A549 (cell line): Measurements from ENCODE around the gene BEST4. TPM values are rescaled to one million over a fixed set of nuclear protein-coding genes. Genes with fewer than 3 reads are reported as not detected.

Experiments
- ATAC-seq, 2 experiments: fragments of 200-7000 bp in 1 of 2; fragments of >200 bp in 1 of 2; cut with Nextera tagmentation in 1 of 2; cut with Tn5 transposase in 1 of 2; 3 replicates each; pipeline versions ENCODE4 v1.8.0 to v1.9.1; 2018 to 2020; ENCODE audit warnings: mild to moderate bottlenecking in 1 of 2, moderate library complexity in 1 of 2
- CTCF ChIA-PET: fragments of 300-600 bp; sonication (Branson Sonifier 250); formaldehyde crosslinking; extraction: SDS; loops from one replicate; lab custom pipeline; 2021; ENCODE audit warnings: antibody characterized with exemption, inconsistent platforms; lab: Yijun Ruan, JAX
- POLR2A ChIA-PET: fragments of 350-600 bp; formaldehyde crosslinking; extraction: SDS; loops from one replicate; lab custom pipeline; 2021; ENCODE audit warnings: antibody characterized with exemption, inconsistent platforms; lab: Yijun Ruan, JAX
- DNase-seq, 2 experiments: peaks; one replicate each; pipeline versions ENCODE4 v3.0.0 to v3.0.0-alpha.2; 2011 to 2016; ENCODE audit warnings: low read depth in 1 of 2, low spot score in 1 of 2
- FAIRE-seq: peaks from 2 replicates; lab custom pipeline; 2011; peaks lifted over from hg19 to GRCh38; lab: Jason Lieb, UNC
- H3K27ac ChIP-seq, 2 experiments: fragments of >200 bp; sonication (Bioruptor Twin); formaldehyde crosslinking; 3 replicates each; pipeline ENCODE4 v1.5.1; 2016 to 2017
- H3K4me1 ChIP-seq: fragments of >200 bp; sonication (Bioruptor Twin); formaldehyde crosslinking; 3 replicates; pipeline ENCODE4 v1.6.1; 2016
- H3K4me2 ChIP-seq: fragments of >200 bp; sonication (Bioruptor Twin); formaldehyde crosslinking; 3 replicates; pipeline ENCODE4 v1.6.1; 2016
- H3K4me3 ChIP-seq: fragments of >200 bp; sonication (Bioruptor Twin); formaldehyde crosslinking; 3 replicates; pipeline ENCODE4 v1.5.1; 2016
- H3K9me3 ChIP-seq: fragments of >200 bp; sonication (Bioruptor Twin); formaldehyde crosslinking; 3 replicates; pipeline ENCODE4 v1.6.1; 2016
- BHLHE40 ChIP-seq: IDR thresholded peaks from 2 replicates; pipeline ENCODE4 v1.6.1; 2012; ENCODE audit warnings: low read depth, low read length, inconsistent platforms
- CBX2 ChIP-seq: fragments of 200-600 bp; sonication (generic); IDR thresholded peaks from 2 replicates; pipeline ENCODE4 v1.6.1; 2016; ENCODE audit warnings: low read depth, mild to moderate bottlenecking, borderline replicate concordance
- CBX8 ChIP-seq: fragments of 200-600 bp; sonication (generic); IDR thresholded peaks from 2 replicates; pipeline ENCODE4 v1.6.1; 2016
- CHD4 ChIP-seq: fragments of 200-600 bp; sonication (generic); IDR thresholded peaks from 2 replicates; pipeline ENCODE4 v1.6.1; 2016; ENCODE audit warnings: antibody characterized with exemption, mild to moderate bottlenecking, borderline replicate concordance
- EHF ChIP-seq: fragments of 250-450 bp; sonication (Bioruptor Pico); IDR thresholded peaks from 2 replicates; pipeline ENCODE4 v1.5.0; 2020; ENCODE audit warnings: mild to moderate bottlenecking
- EP300 ChIP-seq, 2 experiments: fragments of >200 bp; sonication (Bioruptor Twin); formaldehyde crosslinking; IDR thresholded peaks; 2 replicates in 1 of 2; 3 replicates in 1 of 2; pipeline ENCODE4 v1.6.1; 2016 to 2017
- FOSB ChIP-seq: fragments of 250-450 bp; sonication (Bioruptor Pico); IDR thresholded peaks from 2 replicates; pipeline ENCODE4 v1.5.0; 2020; ENCODE audit warnings: mild to moderate bottlenecking, moderate library complexity
- FOSL2 ChIP-seq, 2 experiments: fragments of 450-650 bp in 1 of 2; fragments of >200 bp in 1 of 2; sonication (Bioruptor Twin) in 1 of 2; formaldehyde crosslinking; IDR thresholded peaks; 2 replicates each; pipeline versions ENCODE4 v1.5.0 to v1.6.1; 2016 to 2020; ENCODE audit warnings: mild to moderate bottlenecking in 1 of 2, moderate library complexity in 1 of 2
- HOXB5 ChIP-seq: fragments of 250-450 bp; sonication (Bioruptor Pico); IDR thresholded peaks from 2 replicates; pipeline ENCODE4 v1.5.0; 2020; ENCODE audit warnings: mild to moderate bottlenecking, moderate library complexity
- JUN ChIP-seq, 2 experiments: fragments of >200 bp; sonication (Bioruptor Twin); formaldehyde crosslinking; IDR thresholded peaks; 2 replicates in 1 of 2; 3 replicates in 1 of 2; pipeline ENCODE4 v1.6.1; 2016 to 2017
- KDM5A ChIP-seq: fragments of 200-600 bp; sonication (generic); IDR thresholded peaks from 2 replicates; pipeline ENCODE4 v1.6.1; 2016; ENCODE audit warnings: antibody characterized with exemption, mild to moderate bottlenecking
- MAFK ChIP-seq: fragments of 450-650 bp; IDR thresholded peaks from 2 replicates; pipeline ENCODE4 v1.6.1; 2014; ENCODE audit not compliant: partially characterized antibody
- MYC ChIP-seq: IDR thresholded peaks from 2 replicates; pipeline ENCODE4 v1.6.1; 2012; ENCODE audit warnings: mild to moderate bottlenecking, inconsistent platforms, low read length, improper control_type of control experiment, borderline replicate concordance
- PHF8 ChIP-seq: fragments of 200-600 bp; sonication (generic); IDR thresholded peaks from 2 replicates; pipeline ENCODE4 v1.6.1; 2016; ENCODE audit warnings: low read depth, mild to moderate bottlenecking, antibody characterized with exemption, moderate library complexity, borderline replicate concordance
- POLR2A ChIP-seq: IDR thresholded peaks from 2 replicates; pipeline ENCODE4 v1.6.1; 2012; ENCODE audit warnings: mild to moderate bottlenecking, low read length
- SREBF2 ChIP-seq: fragments of 450-650 bp; IDR thresholded peaks from 2 replicates; pipeline ENCODE4 v1.6.1; 2014; ENCODE audit warnings: mild to moderate bottlenecking, moderate library complexity
- TFCP2L1 ChIP-seq: fragments of 250-450 bp; sonication (Bioruptor Pico); IDR thresholded peaks from 2 replicates; pipeline ENCODE4 v1.5.0; 2021; ENCODE audit warnings: mild to moderate bottlenecking
- ZC3H11A ChIP-seq: fragments of 450-650 bp; IDR thresholded peaks from 2 replicates; pipeline ENCODE4 v1.6.1; 2014; ENCODE audit warnings: antibody characterized with exemption, mild to moderate bottlenecking
- ZNF302 ChIP-seq: fragments of 250-450 bp; sonication (Bioruptor Pico); IDR thresholded peaks from 2 replicates; pipeline ENCODE4 v1.9.0; 2021; ENCODE audit warnings: inconsistent platforms, mild to moderate bottlenecking, moderate library complexity
- ZSCAN20 ChIP-seq: fragments of 250-450 bp; sonication (Bioruptor Pico); IDR thresholded peaks from 2 replicates; pipeline ENCODE4 v1.8.0; 2022; ENCODE audit warnings: mild to moderate bottlenecking, moderate library complexity
- WGBS: methylation state at CpG from one replicate; pipeline ENCODE4 v1.1.6; 2017; ENCODE audit errors: missing lambda C conversion rate; 5-methylcytosine and 5-hydroxymethylcytosine counted together
- polyA plus RNA-seq, 4 experiments: library from polyadenylated mRNA; depleted of rRNA in 3 of 4; stranded (reverse); fragments of >200 nt; fragmentation: RNase III in 1 of 4; extraction: RNeasy Plus Mini Kit Qiagen cat#74134 plus additional on column Dnase treatment in 1 of 4; gene quantifications; 2 replicates in 3 of 4; 3 replicates in 1 of 4; pipeline ENCODE4 v1.2.3, GENCODE V29; 2011 to 2017
- TF ChIP-seq, protein P1 (sequence below): fragments of >200 bp; sonication (Bioruptor Twin); formaldehyde crosslinking; IDR thresholded peaks from 3 replicates; pipeline ENCODE4 v1.6.1; 2016
- TF ChIP-seq, protein P2 (sequence below): IDR thresholded peaks from 2 replicates; pipeline ENCODE4 v1.6.1; 2012; ENCODE audit warnings: low read depth, borderline replicate concordance
- TF ChIP-seq, protein P3 (sequence below): IDR thresholded peaks from 2 replicates; pipeline ENCODE4 v1.6.1; 2012
- TF ChIP-seq, protein P4 (sequence below): fragments of 250-450 bp; sonication (Bioruptor Pico); IDR thresholded peaks from 2 replicates; pipeline ENCODE4 v1.5.0; 2021; ENCODE audit warnings: mild to moderate bottlenecking, moderate library complexity, borderline replicate concordance
- TF ChIP-seq, protein P5 (sequence below): fragments of 250-450 bp; sonication (Bioruptor Pico); IDR thresholded peaks from 2 replicates; pipeline ENCODE4 v1.5.0; 2020; ENCODE audit warnings: low read depth, mild to moderate bottlenecking, moderate library complexity

BEST4 gene
- polyA plus RNA-seq, 2 of the 4 experiments (the other 2 are of a cell fraction) = 0.08 to 0.09 TPM

DNA sequence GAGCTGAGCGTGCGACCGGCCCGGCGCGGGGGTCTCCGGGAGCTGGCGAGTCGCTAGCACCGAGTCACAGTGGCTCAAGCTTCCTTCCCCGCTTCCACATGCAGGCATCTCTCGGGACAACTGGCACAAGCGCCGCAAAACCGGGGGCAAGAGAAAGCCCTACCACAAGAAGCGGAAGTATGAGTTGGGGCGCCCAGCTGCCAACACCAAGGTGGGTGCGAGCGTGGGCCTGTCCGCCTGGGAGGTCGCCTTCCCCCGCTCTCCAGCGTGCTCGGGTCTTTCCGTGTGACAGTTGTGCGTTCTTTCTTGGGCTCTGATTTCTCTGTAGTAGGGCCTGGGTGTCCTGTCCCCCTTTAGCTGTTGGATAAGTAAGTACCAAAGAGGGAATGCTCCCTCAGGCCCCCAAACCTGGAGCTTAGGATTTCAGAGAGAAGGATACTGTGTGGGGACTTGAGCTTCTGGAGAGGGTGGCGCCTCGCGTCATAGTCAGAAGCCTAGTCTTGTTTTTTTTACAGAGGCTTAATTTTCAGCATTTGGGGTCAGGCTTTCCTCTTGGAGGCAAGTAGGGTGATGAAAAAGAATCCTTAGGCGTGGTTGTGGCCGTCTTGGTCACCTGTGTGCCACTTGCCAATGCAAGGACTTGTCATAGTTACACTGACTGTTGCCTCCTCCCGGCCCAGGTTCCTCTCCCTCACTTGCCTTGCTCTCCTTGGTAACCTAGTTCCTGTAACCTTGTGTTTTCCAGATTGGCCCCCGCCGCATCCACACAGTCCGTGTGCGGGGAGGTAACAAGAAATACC, 11.8 kb downstream of the BEST4 start:
- 1% methylated on average over 20 of the region's 36 CpGs for WGBS
- peak in 1 of 2 experiments; percentile 7; a peak in 3 of 6 replicates for ATAC-seq
- CTCF ChIA-PET = interaction anchor here (1.1 to 1.6 kb wide), 8 partner anchors 9 to 60 kb away, joined by 3 to 10 read pairs (median 4); partner anchors contain the start of gene RNU5D-1

DNA sequence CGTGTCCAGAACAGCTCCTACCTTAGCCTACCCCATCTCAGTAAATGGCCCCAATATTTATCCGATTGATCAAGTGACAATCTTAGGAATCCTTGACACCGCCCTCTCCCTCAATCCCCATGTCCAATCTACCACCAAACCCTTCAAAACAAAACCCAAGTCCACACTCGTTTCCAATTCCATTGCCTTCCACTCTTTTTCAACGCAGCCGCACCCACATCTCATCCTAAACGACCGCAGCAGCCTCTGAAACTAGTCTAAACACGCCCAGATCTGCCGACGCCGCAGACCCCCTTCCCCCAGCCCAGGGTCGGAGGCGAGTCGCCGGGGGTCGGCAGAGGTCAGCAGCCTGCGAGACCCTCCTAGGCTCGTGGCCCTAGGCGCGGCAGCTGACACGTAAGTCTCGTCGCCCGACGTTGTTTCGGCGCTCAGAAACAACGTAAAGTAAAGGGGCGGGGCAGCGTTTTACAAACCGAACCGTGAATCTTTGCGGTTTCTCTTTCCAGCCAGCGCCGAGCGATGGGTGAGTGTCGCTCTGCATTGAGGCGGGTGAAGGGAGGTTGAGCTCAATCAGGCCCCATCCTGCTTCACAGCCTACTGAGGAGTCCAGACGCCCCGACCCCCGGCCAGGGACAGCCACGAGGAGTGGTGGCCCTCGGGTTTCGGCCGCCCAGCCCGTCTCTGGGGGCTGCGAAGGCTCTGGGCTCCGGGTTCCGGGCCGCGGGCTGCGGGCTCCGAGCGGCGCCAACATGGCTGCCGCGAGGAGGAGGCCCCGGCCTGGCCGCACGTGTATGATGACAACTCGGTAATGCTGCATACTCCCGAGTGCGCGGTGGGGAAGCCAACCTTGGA, 12.7 kb downstream of the BEST4 start, which contains the start of gene RPS8:
Gene RPS8 (plus strand): TSS at position 463 of the 852 bp plus-strand sequence. CDS start 57 bp downstream, at position 520.
- peak; percentile 65 to 93 for DNase-seq
- H3K4me1 ChIP-seq = peaks cover 22% of the 10 kb centered on the region
- ChIA-PET POLR2A (interaction anchor here (0.5 to 2.5 kb wide), 23 partner anchors 9 to 972 kb away, joined by 3 to 17 read pairs (median 6); partner anchors contain the start of genes BEST4, BTBD19, DYNLT4 and HECTD3), CTCF (interaction anchor here (0.7 to 1.6 kb wide), 8 partner anchors 8 to 61 kb away, joined by 3 to 10 read pairs (median 4); partner anchors contain the start of gene RNU5D-1)
- peak within 1 kb of the TSS; percentile 96 for H3K4me3 ChIP-seq
- peak within 1 kb of the TSS; percentile 98 to 99 for H3K27ac ChIP-seq
- H3K4me2 ChIP-seq = peak within 1 kb of the TSS; percentile 91
- ATAC-seq = peak; percentile 83 to 92
- no peaks in the 10 kb centered on the region for H3K9me3 ChIP-seq
- WGBS = 3% methylated on average over 25 of the region's 65 CpGs
- no peak for FAIRE-seq
- TF ChIP-seq POLR2A (peak; percentile 97), MAFK (no peak), HOXB5 (CRISPR knock-in tag) (peak; percentile 53; the same call in 1 of the 2 replicates), EP300 (IDR thresholded peaks at IDR 0.05) (no peak), MYC (peak; percentile 93), CBX2 (no peak), PHF8 (peak; percentile 73), KDM5A (peak; percentile 50; the same call in 1 of the 2 replicates), ZC3H11A (no peak), JUN (IDR thresholded peaks at IDR 0.05) (peak; percentile 96), ZNF302 (CRISPR knock-in tag) (no peak), FOSL2 (IDR thresholded peaks at IDR 0.05) (no peak), FOSL2 (CRISPR knock-in tag; IDR thresholded peaks at IDR 0.05) (no peak), CBX8 (no peak), CHD4 (no peak)
- TF ChIP-seq, protein P1, sequence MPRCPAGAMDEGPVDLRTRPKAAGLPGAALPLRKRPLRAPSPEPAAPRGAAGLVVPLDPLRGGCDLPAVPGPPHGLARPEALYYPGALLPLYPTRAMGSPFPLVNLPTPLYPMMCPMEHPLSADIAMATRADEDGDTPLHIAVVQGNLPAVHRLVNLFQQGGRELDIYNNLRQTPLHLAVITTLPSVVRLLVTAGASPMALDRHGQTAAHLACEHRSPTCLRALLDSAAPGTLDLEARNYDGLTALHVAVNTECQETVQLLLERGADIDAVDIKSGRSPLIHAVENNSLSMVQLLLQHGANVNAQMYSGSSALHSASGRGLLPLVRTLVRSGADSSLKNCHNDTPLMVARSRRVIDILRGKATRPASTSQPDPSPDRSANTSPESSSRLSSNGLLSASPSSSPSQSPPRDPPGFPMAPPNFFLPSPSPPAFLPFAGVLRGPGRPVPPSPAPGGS = peak; percentile 95
- TF ChIP-seq, protein P2, sequence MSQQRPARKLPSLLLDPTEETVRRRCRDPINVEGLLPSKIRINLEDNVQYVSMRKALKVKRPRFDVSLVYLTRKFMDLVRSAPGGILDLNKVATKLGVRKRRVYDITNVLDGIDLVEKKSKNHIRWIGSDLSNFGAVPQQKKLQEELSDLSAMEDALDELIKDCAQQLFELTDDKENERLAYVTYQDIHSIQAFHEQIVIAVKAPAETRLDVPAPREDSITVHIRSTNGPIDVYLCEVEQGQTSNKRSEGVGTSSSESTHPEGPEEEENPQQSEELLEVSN = peak; percentile 41; the same call in 1 of the 2 replicates
- TF ChIP-seq, protein P3, sequence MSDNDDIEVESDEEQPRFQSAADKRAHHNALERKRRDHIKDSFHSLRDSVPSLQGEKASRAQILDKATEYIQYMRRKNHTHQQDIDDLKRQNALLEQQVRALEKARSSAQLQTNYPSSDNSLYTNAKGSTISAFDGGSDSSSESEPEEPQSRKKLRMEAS = peak; percentile 87

More for the DNA sequence above, 11.8 kb downstream of the BEST4 start:
- FAIRE-seq = no peak
- peak overlapping the region; percentile 91 for H3K4me2 ChIP-seq
- H3K9me3 ChIP-seq = no peaks in the 10 kb centered on the region
- POLR2A ChIA-PET = interaction anchor here (0.6 to 2.5 kb wide), 21 partner anchors 8 to 746 kb away, joined by 3 to 17 read pairs (median 6); partner anchors contain the start of genes BEST4, BTBD19, DYNLT4 and HECTD3
- TF ChIP-seq, protein P4, sequence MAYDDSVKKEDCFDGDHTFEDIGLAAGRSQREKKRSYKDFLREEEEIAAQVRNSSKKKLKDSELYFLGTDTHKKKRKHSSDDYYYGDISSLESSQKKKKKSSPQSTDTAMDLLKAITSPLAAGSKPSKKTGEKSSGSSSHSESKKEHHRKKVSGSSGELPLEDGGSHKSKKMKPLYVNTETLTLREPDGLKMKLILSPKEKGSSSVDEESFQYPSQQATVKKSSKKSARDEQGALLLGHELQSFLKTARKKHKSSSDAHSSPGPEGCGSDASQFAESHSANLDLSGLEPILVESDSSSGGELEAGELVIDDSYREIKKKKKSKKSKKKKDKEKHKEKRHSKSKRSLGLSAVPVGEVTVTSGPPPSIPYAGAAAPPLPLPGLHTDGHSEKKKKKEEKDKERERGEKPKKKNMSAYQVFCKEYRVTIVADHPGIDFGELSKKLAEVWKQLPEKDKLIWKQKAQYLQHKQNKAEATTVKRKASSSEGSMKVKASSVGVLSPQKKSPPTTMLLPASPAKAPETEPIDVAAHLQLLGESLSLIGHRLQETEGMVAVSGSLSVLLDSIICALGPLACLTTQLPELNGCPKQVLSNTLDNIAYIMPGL (CRISPR knock-in tag) = no peak
- TF ChIP-seq FOSB (CRISPR knock-in tag) (no peak), TFCP2L1 (CRISPR knock-in tag) (no peak; the same call in 1 of the 2 replicates), SREBF2 (no peak), ZNF302 (CRISPR knock-in tag) (no peak), BHLHE40 (no peak), ZSCAN20 (CRISPR knock-in tag) (no peak), EHF (CRISPR knock-in tag) (no peak), CHD4 (no peak), CBX2 (no peak)
- TF ChIP-seq, protein P3 = no peak
- TF ChIP-seq, protein P5, sequence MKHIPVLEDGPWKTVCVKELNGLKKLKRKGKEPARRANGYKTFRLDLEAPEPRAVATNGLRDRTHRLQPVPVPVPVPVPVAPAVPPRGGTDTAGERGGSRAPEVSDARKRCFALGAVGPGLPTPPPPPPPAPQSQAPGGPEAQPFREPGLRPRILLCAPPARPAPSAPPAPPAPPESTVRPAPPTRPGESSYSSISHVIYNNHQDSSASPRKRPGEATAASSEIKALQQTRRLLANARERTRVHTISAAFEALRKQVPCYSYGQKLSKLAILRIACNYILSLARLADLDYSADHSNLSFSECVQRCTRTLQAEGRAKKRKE (CRISPR knock-in tag) = no peak
- peak overlapping the region; percentile 96 for H3K4me3 ChIP-seq
- DNase-seq = no peak
- peak overlapping the region; percentile 98 to 99 for H3K27ac ChIP-seq
- H3K4me1 ChIP-seq = peaks cover 22% of the 10 kb centered on the region
